ENCODE results near the gene PGPEP1. TPM values are rescaled to one million over a fixed set of nuclear protein-coding genes. Genes with fewer than 3 reads are reported as not detected.

PGPEP1 gene
- total RNA-seq: 22.6 to 24.3 TPM (median 23.2 TPM) in 3 replicates

- no peak for TF ChIP-seq CTCF (IDR thresholded peaks at IDR 0.05; ENCODE audit: unreplicated experiment)
- peak; percentile 43 to 66 for DNase-seq (ENCODE audit: low spot score in 2 of 2, unreplicated experiment in 2 of 2)
- H3K27me3 Mint-ChIP-seq (ENCODE audit: low read depth): no peaks in the 10 kb centered on the region
- peak within 1 kb of the TSS; percentile 47 for H3K27ac Mint-ChIP-seq
- H3K4me1 Mint-ChIP-seq: peaks cover 14% of the 10 kb centered on the region
- no peaks in the 10 kb centered on the region for H3K9me3 Mint-ChIP-seq
- no peaks in the 10 kb centered on the region for H3K36me3 Mint-ChIP-seq
- H3K4me3 Mint-ChIP-seq: peak within 1 kb of the TSS; percentile 72
These were observed at the start of gene PGPEP1 for GRCh38 chr19:18340190-18340989. PGPEP1 (plus strand) TSS chr19:18340598; CDS start chr19:18340682, 84 bp downstream.

- no peak for DNase-seq (ENCODE audit: low spot score in 2 of 2, unreplicated experiment in 2 of 2)
- Mint-ChIP-seq H3K27ac (peak overlapping the region; percentile 100), H3K9me3 (no peaks in the 10 kb centered on the region), H3K27me3 (ENCODE audit: low read depth) (no peaks in the 10 kb centered on the region), H3K4me1 (peaks cover 57% of the 10 kb centered on the region), H3K36me3 (no peaks in the 10 kb centered on the region), H3K4me3 (peak overlapping the region; percentile 78)
- no peak for TF ChIP-seq CTCF (IDR thresholded peaks at IDR 0.05; ENCODE audit: unreplicated experiment)
These were observed 49.3 kb upstream of the PGPEP1 start for GRCh38 chr19:18291019-18291524.

- peak overlapping the region; percentile 100 for H3K27ac Mint-ChIP-seq
- DNase-seq (ENCODE audit: low spot score in 2 of 2, unreplicated experiment in 2 of 2): peak; percentile 78 to 87
- TF ChIP-seq CTCF (IDR thresholded peaks at IDR 0.05; ENCODE audit: unreplicated experiment): no peak
- peak overlapping the region; percentile 78 for H3K4me3 Mint-ChIP-seq
- no peaks in the 10 kb centered on the region for H3K27me3 Mint-ChIP-seq (ENCODE audit: low read depth)
- no peaks in the 10 kb centered on the region for H3K36me3 Mint-ChIP-seq
- peaks cover 52% of the 10 kb centered on the region for H3K4me1 Mint-ChIP-seq
- no peaks in the 10 kb centered on the region for H3K9me3 Mint-ChIP-seq
These were observed 48.6 kb upstream of the PGPEP1 start for GRCh38 chr19:18291590-18292461.

- no peak for DNase-seq (ENCODE audit: low spot score in 2 of 2, unreplicated experiment in 2 of 2)
- no peaks in the 10 kb centered on the region for H3K27me3 Mint-ChIP-seq (ENCODE audit: low read depth)
- TF ChIP-seq CTCF (IDR thresholded peaks at IDR 0.05; ENCODE audit: unreplicated experiment): no peak
- peak overlapping the region; percentile 78 for H3K4me3 Mint-ChIP-seq
- H3K27ac Mint-ChIP-seq: peak overlapping the region; percentile 100
- peaks cover 46% of the 10 kb centered on the region for H3K4me1 Mint-ChIP-seq
- no peaks in the 10 kb centered on the region for H3K9me3 Mint-ChIP-seq
- no peaks in the 10 kb centered on the region for H3K36me3 Mint-ChIP-seq
These were observed 48.0 kb upstream of the PGPEP1 start for GRCh38 chr19:18292462-18292809.

- peak overlapping the region; percentile 100 for H3K27ac Mint-ChIP-seq
- DNase-seq (ENCODE audit: low spot score in 2 of 2, unreplicated experiment in 2 of 2): peak; percentile 75 to 87
- H3K9me3 Mint-ChIP-seq: no peaks in the 10 kb centered on the region
- peak overlapping the region; percentile 78 for H3K4me3 Mint-ChIP-seq
- H3K4me1 Mint-ChIP-seq: peaks cover 41% of the 10 kb centered on the region
- no peak for TF ChIP-seq CTCF (IDR thresholded peaks at IDR 0.05; ENCODE audit: unreplicated experiment)
- no peaks in the 10 kb centered on the region for H3K36me3 Mint-ChIP-seq
- H3K27me3 Mint-ChIP-seq (ENCODE audit: low read depth): no peaks in the 10 kb centered on the region
These were observed 47.4 kb upstream of the PGPEP1 start for GRCh38 chr19:18292810-18293641.
